Parietal lobe (tissue), 2 donors: ENCODE measurements around the gene ZSCAN12. TPM values are rescaled to one million over a fixed set of nuclear protein-coding genes. Genes with fewer than 3 reads are reported as not detected.

Source experiments
- small RNA-seq: library from RNA; depleted of rRNA; stranded (forward); fragments of <200 nt; gene quantifications from one replicate; pipeline ENCODE3, GENCODE V24; 2014; ENCODE audit warnings: low replicate concordance
- total RNA-seq: library from RNA; depleted of rRNA; stranded (reverse); fragments of >200 nt; gene quantifications from one replicate; pipeline ENCODE4 v1.2.3, GENCODE V29; 2014

Gene ZSCAN12
- total RNA-seq: 22.8 TPM

DNA sequence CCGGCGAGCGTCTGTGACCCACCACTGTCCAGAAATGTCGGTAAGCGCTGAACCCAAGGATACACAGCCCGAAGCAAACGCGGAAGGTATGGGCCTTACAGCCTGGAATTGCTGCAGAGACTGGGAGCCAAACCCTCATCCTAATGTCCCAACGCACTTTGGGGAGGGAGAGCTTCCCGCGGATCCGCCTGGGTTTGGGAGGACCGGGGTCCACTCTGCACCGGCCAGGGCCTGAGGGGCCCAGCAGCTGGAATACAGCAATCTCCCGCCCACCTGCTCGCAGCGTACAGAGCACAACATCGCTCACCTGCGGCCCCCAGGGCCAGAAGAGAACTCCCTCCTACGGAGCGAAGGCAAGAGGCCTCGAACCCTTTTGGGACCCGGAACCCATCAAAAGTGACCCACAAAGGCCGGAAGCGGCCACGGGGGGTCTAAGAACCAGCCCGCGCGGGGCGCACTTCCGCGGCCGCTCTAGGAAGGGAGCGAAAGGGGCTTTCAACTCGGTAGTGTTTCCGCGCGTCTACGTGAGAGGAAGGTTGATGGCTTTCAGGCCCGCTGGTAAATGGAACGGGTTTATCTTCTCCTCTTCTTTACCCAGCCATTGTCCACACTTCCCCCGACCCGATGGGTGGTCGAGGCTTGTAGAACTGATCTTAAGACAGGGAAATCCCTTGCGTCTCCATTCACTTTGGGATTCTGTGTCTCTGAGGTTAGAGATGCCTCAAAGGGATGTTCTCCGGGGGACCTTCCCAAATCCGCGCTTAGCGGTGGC is at the start of gene ZSCAN12:
TSS of gene ZSCAN12 (minus strand) at position 398 of the 772 bp plus-strand sequence. CDS start 1,342 bp downstream, outside the sequence.

DNA sequence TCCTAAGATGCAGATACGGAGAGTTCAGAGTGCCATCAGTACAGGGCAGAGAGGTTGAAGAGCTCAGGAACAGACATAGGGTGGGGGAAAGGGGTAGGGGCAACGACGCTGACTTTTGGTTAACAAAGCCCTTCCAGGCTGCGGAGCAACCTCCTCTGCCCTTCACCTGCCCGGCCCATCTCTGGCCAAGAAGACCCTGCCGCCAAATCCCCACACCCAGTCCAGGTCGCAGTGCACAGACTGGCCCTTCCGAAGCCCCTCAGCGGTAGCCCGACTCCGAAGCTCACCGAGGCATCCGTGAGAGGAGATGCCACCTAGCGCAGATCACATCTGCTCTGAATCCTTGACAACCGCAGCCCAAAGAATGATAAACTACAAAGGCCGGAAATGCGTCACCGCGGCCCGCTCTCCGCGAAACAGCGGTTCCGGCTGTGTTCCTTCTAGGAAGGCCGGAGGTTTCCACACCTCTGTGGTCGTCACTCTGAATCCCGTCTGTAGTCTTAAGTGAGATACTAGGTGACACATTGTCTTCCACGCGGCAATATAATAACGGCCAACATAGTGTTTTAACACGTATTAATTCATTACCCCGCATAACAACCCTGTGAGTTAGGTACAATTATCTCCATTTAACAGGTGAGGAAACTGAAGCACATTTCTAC is 43.7 kb upstream of the ZSCAN12 start, which contains the start of gene ZSCAN23:
TSS of gene ZSCAN23 (minus strand) at position 380 of the 662 bp plus-strand sequence. CDS start 7,225 bp downstream, outside the sequence.

DNA sequence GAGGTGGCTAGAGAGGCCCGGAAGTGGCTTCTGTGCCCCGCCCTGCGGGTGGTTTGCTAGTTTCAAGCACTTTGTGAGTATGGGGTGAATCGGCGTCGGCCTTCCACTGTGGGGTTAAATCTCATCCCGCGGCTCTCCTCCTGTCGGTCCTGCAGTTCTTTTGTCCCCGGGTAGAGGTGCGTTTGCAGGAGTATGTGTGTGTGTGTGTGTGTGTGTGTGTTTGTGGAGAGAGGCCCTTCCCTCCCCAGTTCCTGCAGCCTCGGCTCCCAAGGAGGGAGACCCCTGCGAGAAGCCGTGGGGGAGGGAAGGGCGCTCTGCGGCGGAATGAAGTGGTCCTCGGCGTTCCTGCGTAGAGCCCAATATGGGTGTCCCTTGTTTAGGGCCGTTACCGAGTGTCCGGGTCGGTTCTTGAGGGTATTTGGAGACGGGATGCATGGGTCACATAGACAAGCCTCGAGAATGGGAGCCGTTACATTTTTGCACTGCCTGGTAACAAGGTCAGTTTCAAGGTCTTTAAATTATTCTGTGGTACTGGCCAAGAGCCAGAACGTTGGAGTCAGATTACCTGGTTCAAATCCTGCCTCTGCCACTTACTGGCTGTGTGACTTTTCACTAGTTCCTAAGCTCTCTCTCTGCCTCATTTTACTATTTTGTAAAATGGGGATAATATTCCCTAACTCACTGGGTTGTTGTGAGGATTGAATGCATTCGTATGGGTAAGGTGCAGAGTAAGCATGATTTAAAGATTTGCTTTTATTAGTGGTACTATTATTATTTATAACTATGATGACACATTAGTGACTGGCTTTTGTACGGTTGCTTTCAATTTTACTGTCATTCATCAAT is 49.4 kb downstream of the ZSCAN12 start, which contains the start of gene ZKSCAN3:
TSS of gene ZKSCAN3 (plus strand) at position 56 of the 846 bp plus-strand sequence. CDS start 9,640 bp downstream, outside the sequence.

DNA sequence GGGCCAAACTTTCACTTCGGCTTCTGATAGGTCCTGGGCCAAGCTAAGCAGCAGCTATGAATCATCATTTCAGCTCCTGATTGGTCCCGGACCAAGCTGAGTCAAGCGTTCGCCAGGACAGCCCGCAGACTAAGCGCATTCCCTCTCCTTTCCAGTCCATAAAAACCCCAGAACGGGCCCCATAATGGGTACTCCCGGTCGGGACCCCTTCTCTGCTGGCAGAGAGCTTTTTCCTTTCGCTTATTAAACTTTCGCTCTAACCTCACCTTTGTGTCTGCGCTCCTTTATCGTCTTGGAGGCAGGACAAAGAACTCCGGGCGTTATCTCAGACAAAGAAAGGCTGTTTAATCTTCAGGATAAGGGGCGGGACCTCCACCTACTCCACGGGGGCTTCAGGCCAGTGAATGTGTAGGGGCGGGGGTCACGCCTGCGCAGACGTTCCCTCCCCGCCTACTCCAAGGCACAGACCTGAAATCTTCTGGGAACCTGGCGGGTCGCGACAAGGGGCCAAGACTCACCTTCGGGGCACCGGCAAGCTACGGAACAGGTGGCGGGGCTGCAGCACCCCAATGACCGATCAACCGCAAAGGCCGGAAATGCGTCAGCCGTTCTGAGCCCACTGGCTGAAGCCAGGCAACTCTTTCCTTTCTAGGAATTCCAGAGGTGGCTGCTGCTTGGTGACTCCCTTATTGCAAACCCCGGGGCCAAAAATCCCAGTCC is 63.8 kb downstream of the ZSCAN12 start, which contains the start of gene ZSCAN31:
TSS of gene ZSCAN31 (minus strand) at position 585 of the 720 bp plus-strand sequence. CDS start 6,465 bp downstream, outside the sequence.

Small RNAs within 50 kb of the gene (small RNA-seq; reads per million reads assigned to genes)
- not detected for gene RNU2-45P

Other genes with a start within 250 kb of the ZSCAN12 start
- gene ZSCAN9, start 174.5 kb downstream of the ZSCAN12 start, total RNA-seq: 52.3 TPM
- 9.1 TPM for gene ZKSCAN4, start 147.5 kb downstream of the ZSCAN12 start, total RNA-seq
- gene NKAPL, start 140.4 kb downstream of the ZSCAN12 start, total RNA-seq: 5.0 TPM
- 45.4 TPM for gene ZSCAN26, start 132.6 kb downstream of the ZSCAN12 start, total RNA-seq
- gene PGBD1, start 118.2 kb downstream of the ZSCAN12 start, total RNA-seq: 20.7 TPM
- gene ZSCAN31, start 63.6 kb downstream of the ZSCAN12 start, total RNA-seq: 16.0 TPM
- 12.8 TPM for gene ZKSCAN3, start 49.8 kb downstream of the ZSCAN12 start, total RNA-seq
- 36.3 TPM for gene ZSCAN23, start 43.7 kb upstream of the ZSCAN12 start, total RNA-seq
- gene GPX6, start 116.0 kb upstream of the ZSCAN12 start, total RNA-seq: not detected
- not detected for gene GPX5, start 126.1 kb upstream of the ZSCAN12 start, total RNA-seq